Measurements from ENCODE around the gene PPP2R3C.

DNA sequence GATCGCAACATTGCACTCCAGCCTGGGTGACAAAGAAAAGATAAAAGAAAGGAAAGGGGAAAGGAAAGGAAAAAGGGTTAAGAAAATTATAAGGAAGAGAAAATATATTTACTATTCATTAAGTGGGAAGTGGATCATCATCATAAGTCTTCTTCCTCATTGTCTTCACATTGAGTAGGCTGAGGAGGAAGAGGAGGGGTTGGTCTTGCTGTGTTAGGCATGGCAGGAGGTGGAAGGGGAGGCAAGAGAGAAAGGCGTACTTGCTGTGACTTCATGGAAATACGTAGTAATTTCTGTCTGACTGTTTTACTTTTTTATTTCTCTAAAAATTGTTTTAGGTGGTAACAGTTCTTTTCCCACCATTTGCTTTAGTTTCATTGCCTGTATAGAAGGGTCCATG, 49.6 kb downstream of the PPP2R3C start:
- TF ChIP-seq, protein P1, sequence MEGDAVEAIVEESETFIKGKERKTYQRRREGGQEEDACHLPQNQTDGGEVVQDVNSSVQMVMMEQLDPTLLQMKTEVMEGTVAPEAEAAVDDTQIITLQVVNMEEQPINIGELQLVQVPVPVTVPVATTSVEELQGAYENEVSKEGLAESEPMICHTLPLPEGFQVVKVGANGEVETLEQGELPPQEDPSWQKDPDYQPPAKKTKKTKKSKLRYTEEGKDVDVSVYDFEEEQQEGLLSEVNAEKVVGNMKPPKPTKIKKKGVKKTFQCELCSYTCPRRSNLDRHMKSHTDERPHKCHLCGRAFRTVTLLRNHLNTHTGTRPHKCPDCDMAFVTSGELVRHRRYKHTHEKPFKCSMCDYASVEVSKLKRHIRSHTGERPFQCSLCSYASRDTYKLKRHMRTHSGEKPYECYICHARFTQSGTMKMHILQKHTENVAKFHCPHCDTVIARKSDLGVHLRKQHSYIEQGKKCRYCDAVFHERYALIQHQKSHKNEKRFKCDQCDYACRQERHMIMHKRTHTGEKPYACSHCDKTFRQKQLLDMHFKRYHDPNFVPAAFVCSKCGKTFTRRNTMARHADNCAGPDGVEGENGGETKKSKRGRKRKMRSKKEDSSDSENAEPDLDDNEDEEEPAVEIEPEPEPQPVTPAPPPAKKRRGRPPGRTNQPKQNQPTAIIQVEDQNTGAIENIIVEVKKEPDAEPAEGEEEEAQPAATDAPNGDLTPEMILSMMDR (conservative IDR thresholded peaks at IDR 0.05; ENCODE audit: low read length), result no peak
- TF ChIP-seq EZH2phosphoT487 (IDR thresholded peaks at IDR 0.05; ENCODE audit: borderline replicate concordance), result no peak

All from Loucy (cell line).